ENCODE data around the gene ZNF644.
"Not testable (repeated sequence)": the region's sequence is repeated elsewhere in the genome, so short reads cannot be mapped to it uniquely, and the experiment has no call there.

The ZNF644 gene

GRCh38 chr1:90925928-90926869 lies 95.6 kb downstream of the ZNF644 start:
- no peak for DNase-seq (ENCODE audit: low read depth in 2 of 2)

GRCh38 chr1:90924982-90925381 lies 96.9 kb downstream of the ZNF644 start:
- no peak for DNase-seq (ENCODE audit: low read depth in 2 of 2)

GRCh38 chr1:90922996-90923395 lies 98.8 kb downstream of the ZNF644 start:
- no peak for DNase-seq (ENCODE audit: low read depth in 2 of 2)

GRCh38 chr1:90922202-90922601 lies 99.6 kb downstream of the ZNF644 start:
- DNase-seq (ENCODE audit: low read depth in 2 of 2) = no peak

- DNase-seq (ENCODE audit: low read depth in 2 of 2) = no peak
Measured at GRCh38 chr1:90919900-90920299, 101.9 kb downstream of the ZNF644 start.

GRCh38 chr1:90919190-90919719 lies 102.6 kb downstream of the ZNF644 start:
- DNase-seq (ENCODE audit: low read depth in 2 of 2) = no peak

GRCh38 chr1:90911353-90911752 lies 110.5 kb downstream of the ZNF644 start:
- DNase-seq (ENCODE audit: low read depth in 2 of 2) = no peak

- DNase-seq (ENCODE audit: low read depth in 2 of 2) = no peak
Measured at GRCh38 chr1:90902672-90903071, 119.2 kb downstream of the ZNF644 start.

GRCh38 chr1:90899263-90899662 lies 122.6 kb downstream of the ZNF644 start:
- no peak for DNase-seq (ENCODE audit: low read depth in 2 of 2)

GRCh38 chr1:90893679-90894078 lies 128.2 kb downstream of the ZNF644 start:
- not testable (repeated sequence) for DNase-seq (ENCODE audit: low read depth in 2 of 2)

- DNase-seq (ENCODE audit: low read depth in 2 of 2) = not testable (repeated sequence)
Measured at GRCh38 chr1:90892884-90893283, 129.0 kb downstream of the ZNF644 start.

- DNase-seq (ENCODE audit: low read depth in 2 of 2) = not testable (repeated sequence)
Measured at GRCh38 chr1:90892196-90892595, 129.6 kb downstream of the ZNF644 start.

- DNase-seq (ENCODE audit: low read depth in 2 of 2) = not testable (repeated sequence)
Measured at GRCh38 chr1:90891756-90892155, 130.1 kb downstream of the ZNF644 start.

GRCh38 chr1:90882221-90882620 lies 139.6 kb downstream of the ZNF644 start:
- no peak for DNase-seq (ENCODE audit: low read depth in 2 of 2)

GRCh38 chr1:90881034-90881433 lies 140.8 kb downstream of the ZNF644 start:
- DNase-seq (ENCODE audit: low read depth in 2 of 2) = no peak

GRCh38 chr1:90879281-90879680 lies 142.6 kb downstream of the ZNF644 start:
- DNase-seq (ENCODE audit: low read depth in 2 of 2) = no peak

- no peak for DNase-seq (ENCODE audit: low read depth in 2 of 2)
Measured at GRCh38 chr1:90876101-90876500, 145.7 kb downstream of the ZNF644 start.
